ENCODE measurements around the gene NPY4R2. TPM values are rescaled to one million over a fixed set of nuclear protein-coding genes. Genes with fewer than 3 reads are reported as not detected.
"Not testable (repeated sequence)": the region's sequence is repeated elsewhere in the genome, so short reads cannot be mapped to it uniquely, and the experiment has no call there.

NPY4R2 gene
- total and polyA plus RNA-seq, 7 experiments from 2014 or later, result not detected

DNA sequence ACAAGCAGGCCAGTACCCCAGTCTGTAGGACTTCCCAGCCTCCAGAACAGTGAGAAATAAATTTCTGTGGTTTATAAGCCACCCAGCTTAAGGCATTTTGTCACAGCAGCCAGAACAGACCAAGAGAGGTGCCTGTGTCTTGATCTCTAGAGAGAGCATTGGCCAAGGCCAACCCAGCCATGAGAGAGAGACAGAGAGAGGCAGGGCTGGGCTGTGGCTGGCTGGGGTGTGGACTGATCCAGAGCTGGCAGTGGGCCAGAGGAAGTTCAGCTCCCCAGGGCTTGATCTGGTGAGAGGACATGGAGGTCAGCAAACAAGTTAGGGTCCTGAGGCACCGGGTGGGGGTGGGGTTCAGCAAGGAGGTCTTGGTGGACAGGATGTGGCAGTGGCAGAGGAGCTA, 14.4 kb downstream of the NPY4R2 start:
- H3K27me3 Mint-ChIP-seq; H3K9me3 ChIP-seq (ENCODE audit: control insufficient read depth in 2 of 3, low read length in 3 of 3); H3K27ac Mint-ChIP-seq; H3K36me3 ChIP-seq (ENCODE audit: control insufficient read depth in 2 of 3, insufficient read depth in 3 of 3, low read length in 3 of 3); intact Hi-C loops (cut with micrococcal nuclease); ATAC-seq; H3K36me3 Mint-ChIP-seq; H3K27me3 ChIP-seq (ENCODE audit: control insufficient read depth in 2 of 2, insufficient read depth in 2 of 2, low read length in 2 of 2); POLR2A ChIA-PET; H3K4me3 ChIP-seq (ENCODE audit: low read length); H3K4me1 ChIP-seq (ENCODE audit: control insufficient read depth in 2 of 2, insufficient read depth in 2 of 2, low read length in 2 of 2); DNase-seq; H3K4me3 Mint-ChIP-seq; CTCF ChIA-PET; H3K9me3 Mint-ChIP-seq; H3K27ac ChIP-seq (ENCODE audit: low read depth, low read length); H3K4me1 Mint-ChIP-seq: not testable (repeated sequence)

DNA sequence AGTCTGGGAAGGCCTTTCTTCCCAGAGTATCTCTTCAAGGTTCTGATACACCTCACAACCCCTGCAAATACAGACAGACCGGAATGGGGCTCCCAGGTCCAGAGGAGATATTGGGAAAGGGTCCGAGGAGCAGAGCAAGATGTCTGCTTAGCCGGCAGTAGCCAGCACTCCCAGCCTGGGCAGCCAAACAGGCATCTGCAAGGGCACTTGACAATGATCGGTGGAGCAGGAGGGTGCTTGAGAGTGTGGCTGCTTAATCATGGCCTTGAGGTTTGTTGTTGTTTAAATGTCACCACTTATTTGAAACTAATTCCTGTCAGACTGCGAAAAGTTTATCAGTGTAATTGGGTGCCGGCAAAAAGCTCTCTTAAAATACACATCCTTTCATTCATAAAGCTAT, 15.0 kb downstream of the NPY4R2 start:
- H3K27ac Mint-ChIP-seq; POLR2A ChIA-PET; CTCF ChIA-PET; ATAC-seq; H3K9me3 ChIP-seq (ENCODE audit: control insufficient read depth in 2 of 3, low read length in 3 of 3); H3K27me3 ChIP-seq (ENCODE audit: control insufficient read depth in 2 of 2, insufficient read depth in 2 of 2, low read length in 2 of 2); H3K4me1 ChIP-seq (ENCODE audit: control insufficient read depth in 2 of 2, insufficient read depth in 2 of 2, low read length in 2 of 2); H3K36me3 Mint-ChIP-seq; H3K4me3 ChIP-seq (ENCODE audit: low read length); H3K4me3 Mint-ChIP-seq; H3K9me3 Mint-ChIP-seq; DNase-seq; H3K4me1 Mint-ChIP-seq; intact Hi-C loops (cut with micrococcal nuclease); H3K27ac ChIP-seq (ENCODE audit: low read depth, low read length); H3K27me3 Mint-ChIP-seq; H3K36me3 ChIP-seq (ENCODE audit: control insufficient read depth in 2 of 3, insufficient read depth in 3 of 3, low read length in 3 of 3): not testable (repeated sequence)

DNA sequence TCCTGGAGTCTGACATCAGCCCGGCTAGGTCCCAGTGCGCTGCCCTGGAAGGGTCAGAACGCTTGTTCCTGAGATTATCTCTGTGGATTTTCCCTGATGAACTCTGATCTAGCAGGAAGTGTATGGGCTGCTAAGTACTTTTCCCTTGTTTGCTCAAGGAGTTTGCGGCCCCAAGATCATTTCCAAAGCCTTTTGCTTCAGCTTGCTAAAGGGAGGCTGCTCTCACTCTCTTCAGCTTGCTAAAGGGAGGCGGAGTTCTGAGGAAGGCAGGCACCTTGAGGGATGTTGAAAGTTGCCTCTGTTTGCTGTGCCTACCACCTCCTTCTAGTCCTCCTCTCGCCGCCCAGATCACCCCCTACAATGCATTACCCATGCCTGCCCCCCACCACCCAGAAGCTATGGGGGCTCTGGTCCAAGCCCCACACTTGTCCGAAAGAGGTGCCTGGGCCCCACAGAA, 18.3 kb downstream of the NPY4R2 start:
- H3K9me3 ChIP-seq (ENCODE audit: control insufficient read depth in 2 of 3, low read length in 3 of 3); H3K4me3 Mint-ChIP-seq; DNase-seq; H3K9me3 Mint-ChIP-seq; H3K36me3 ChIP-seq (ENCODE audit: control insufficient read depth in 2 of 3, insufficient read depth in 3 of 3, low read length in 3 of 3); H3K27me3 ChIP-seq (ENCODE audit: control insufficient read depth in 2 of 2, insufficient read depth in 2 of 2, low read length in 2 of 2); intact Hi-C loops (cut with micrococcal nuclease); H3K27me3 Mint-ChIP-seq; H3K4me3 ChIP-seq (ENCODE audit: low read length); H3K4me1 ChIP-seq (ENCODE audit: control insufficient read depth in 2 of 2, insufficient read depth in 2 of 2, low read length in 2 of 2); CTCF ChIA-PET; ATAC-seq; POLR2A ChIA-PET; H3K36me3 Mint-ChIP-seq; H3K4me1 Mint-ChIP-seq; H3K27ac Mint-ChIP-seq; H3K27ac ChIP-seq (ENCODE audit: low read depth, low read length): not testable (repeated sequence)

DNA sequence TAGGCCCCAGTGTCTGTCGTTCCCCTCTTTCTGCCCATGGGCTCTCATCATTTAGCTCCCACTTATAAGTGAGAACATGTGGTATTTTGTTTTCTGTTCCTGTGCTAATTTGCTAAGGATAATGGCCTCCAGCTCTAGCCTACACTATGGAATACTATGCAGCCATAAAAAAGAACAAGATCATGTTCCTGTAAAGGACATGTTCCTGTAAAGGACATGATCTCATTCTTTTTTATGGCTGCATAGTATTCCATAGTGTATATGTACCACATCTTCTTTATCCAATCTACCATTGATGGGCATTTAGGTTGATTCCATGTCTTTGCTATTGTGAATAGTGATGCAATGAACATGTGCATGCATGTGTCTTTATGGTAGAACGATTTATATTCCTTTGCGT, 19.2 kb downstream of the NPY4R2 start:
- H3K36me3 ChIP-seq (ENCODE audit: control insufficient read depth in 2 of 3, insufficient read depth in 3 of 3, low read length in 3 of 3); H3K27me3 ChIP-seq (ENCODE audit: control insufficient read depth in 2 of 2, insufficient read depth in 2 of 2, low read length in 2 of 2); DNase-seq; H3K4me1 ChIP-seq (ENCODE audit: control insufficient read depth in 2 of 2, insufficient read depth in 2 of 2, low read length in 2 of 2); H3K27me3 Mint-ChIP-seq; POLR2A ChIA-PET; CTCF ChIA-PET; H3K4me3 ChIP-seq (ENCODE audit: low read length); H3K4me3 Mint-ChIP-seq; H3K4me1 Mint-ChIP-seq; H3K27ac ChIP-seq (ENCODE audit: low read depth, low read length); H3K27ac Mint-ChIP-seq; H3K36me3 Mint-ChIP-seq; ATAC-seq; intact Hi-C loops (cut with micrococcal nuclease); H3K9me3 ChIP-seq (ENCODE audit: control insufficient read depth in 2 of 3, low read length in 3 of 3); H3K9me3 Mint-ChIP-seq: not testable (repeated sequence)

DNA sequence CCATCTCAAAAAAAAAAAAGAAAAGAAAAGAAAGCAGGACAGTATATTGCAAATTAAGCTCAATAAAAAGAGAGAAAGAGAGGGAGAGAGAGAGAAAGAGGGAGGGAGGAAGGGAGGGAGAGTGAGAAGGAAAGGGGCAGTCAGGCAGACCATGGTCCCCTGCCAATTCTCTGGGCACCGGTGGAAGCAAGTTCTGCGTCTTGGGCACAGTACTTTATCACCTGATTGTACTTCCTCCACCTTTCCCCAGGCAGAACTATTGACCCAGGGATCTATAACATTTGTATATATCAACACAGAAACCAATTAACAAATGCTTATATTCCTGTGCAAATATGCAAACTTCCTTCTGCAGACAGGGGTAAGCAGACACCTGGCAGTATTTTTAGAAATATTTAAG, 22.4 kb downstream of the NPY4R2 start:
- H3K4me3 Mint-ChIP-seq; H3K4me3 ChIP-seq (ENCODE audit: low read length); DNase-seq; H3K9me3 Mint-ChIP-seq; H3K4me1 ChIP-seq (ENCODE audit: control insufficient read depth in 2 of 2, insufficient read depth in 2 of 2, low read length in 2 of 2); ATAC-seq; intact Hi-C loops (cut with micrococcal nuclease); H3K36me3 ChIP-seq (ENCODE audit: control insufficient read depth in 2 of 3, insufficient read depth in 3 of 3, low read length in 3 of 3); CTCF ChIA-PET; H3K4me1 Mint-ChIP-seq; H3K27ac Mint-ChIP-seq; POLR2A ChIA-PET; H3K9me3 ChIP-seq (ENCODE audit: control insufficient read depth in 2 of 3, low read length in 3 of 3); H3K27me3 ChIP-seq (ENCODE audit: control insufficient read depth in 2 of 2, insufficient read depth in 2 of 2, low read length in 2 of 2); H3K36me3 Mint-ChIP-seq; H3K27ac ChIP-seq (ENCODE audit: low read depth, low read length); H3K27me3 Mint-ChIP-seq: not testable (repeated sequence)

DNA sequence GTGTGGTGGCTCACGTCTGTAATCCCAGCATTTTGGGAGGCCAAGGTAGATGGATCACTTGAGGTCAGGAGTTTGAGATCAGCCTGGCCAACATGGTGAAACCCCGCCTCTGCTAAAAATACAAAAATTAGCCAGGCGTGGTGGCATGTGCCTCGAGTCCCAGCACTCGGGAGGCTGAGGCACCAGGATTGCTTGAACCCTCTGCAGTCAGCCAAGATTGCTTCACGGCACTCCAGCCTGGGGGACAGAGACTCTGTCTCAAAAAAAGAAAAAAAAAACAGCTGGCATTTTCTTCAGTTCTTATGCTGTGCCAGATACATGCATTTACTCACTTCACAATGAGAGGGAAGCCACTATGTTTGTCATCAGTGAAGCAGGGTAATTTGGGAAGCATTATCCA, 22.9 kb downstream of the NPY4R2 start:
- DNase-seq; H3K9me3 Mint-ChIP-seq; H3K4me1 ChIP-seq (ENCODE audit: control insufficient read depth in 2 of 2, insufficient read depth in 2 of 2, low read length in 2 of 2); H3K27me3 Mint-ChIP-seq; H3K27ac Mint-ChIP-seq; H3K9me3 ChIP-seq (ENCODE audit: control insufficient read depth in 2 of 3, low read length in 3 of 3); H3K27ac ChIP-seq (ENCODE audit: low read depth, low read length); CTCF ChIA-PET; POLR2A ChIA-PET; H3K27me3 ChIP-seq (ENCODE audit: control insufficient read depth in 2 of 2, insufficient read depth in 2 of 2, low read length in 2 of 2); H3K4me3 ChIP-seq (ENCODE audit: low read length); intact Hi-C loops (cut with micrococcal nuclease); H3K4me1 Mint-ChIP-seq; H3K36me3 ChIP-seq (ENCODE audit: control insufficient read depth in 2 of 3, insufficient read depth in 3 of 3, low read length in 3 of 3); ATAC-seq; H3K36me3 Mint-ChIP-seq; H3K4me3 Mint-ChIP-seq: not testable (repeated sequence)

DNA sequence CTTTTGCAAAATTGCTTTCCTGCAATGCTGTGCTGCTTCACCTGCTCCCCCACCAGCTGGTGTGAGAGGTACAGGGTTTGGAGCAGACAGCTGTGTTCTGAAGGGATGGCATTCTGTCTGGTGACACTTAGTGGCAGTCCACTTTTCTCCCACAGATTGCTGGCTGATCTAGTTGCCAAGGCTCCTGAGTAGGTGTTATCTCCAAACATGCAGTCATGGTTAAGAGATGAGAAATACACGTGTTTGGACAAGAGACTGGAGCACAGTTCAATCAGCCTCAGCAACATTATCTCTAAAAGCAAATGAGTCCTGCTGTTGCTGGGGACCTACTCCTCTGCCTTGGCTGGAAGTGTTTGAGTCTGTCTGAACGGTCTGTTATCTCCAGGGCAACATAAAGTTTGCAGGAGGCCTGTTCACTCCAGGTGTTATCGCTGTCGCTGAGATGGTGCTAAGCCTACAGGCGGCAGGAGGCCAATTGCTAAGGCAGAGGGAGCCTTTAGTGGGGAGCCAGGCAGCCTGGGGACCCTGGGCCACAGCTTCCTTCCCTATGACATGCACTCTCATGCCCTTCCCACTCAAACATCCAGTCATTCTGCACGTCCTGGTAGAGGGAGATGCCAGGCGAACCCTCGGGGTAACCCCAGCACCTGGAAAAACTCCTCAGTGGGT, 24.0 kb downstream of the NPY4R2 start:
- H3K27me3 Mint-ChIP-seq; ATAC-seq; intact Hi-C loops (cut with micrococcal nuclease); POLR2A ChIA-PET; H3K4me3 Mint-ChIP-seq; H3K4me1 Mint-ChIP-seq; H3K27ac Mint-ChIP-seq; H3K9me3 ChIP-seq (ENCODE audit: control insufficient read depth in 2 of 3, low read length in 3 of 3); H3K4me3 ChIP-seq (ENCODE audit: low read length); DNase-seq; H3K27ac ChIP-seq (ENCODE audit: low read depth, low read length); H3K9me3 Mint-ChIP-seq; H3K4me1 ChIP-seq (ENCODE audit: control insufficient read depth in 2 of 2, insufficient read depth in 2 of 2, low read length in 2 of 2); CTCF ChIA-PET; H3K27me3 ChIP-seq (ENCODE audit: control insufficient read depth in 2 of 2, insufficient read depth in 2 of 2, low read length in 2 of 2); H3K36me3 Mint-ChIP-seq; H3K36me3 ChIP-seq (ENCODE audit: control insufficient read depth in 2 of 3, insufficient read depth in 3 of 3, low read length in 3 of 3): not testable (repeated sequence)

Measured in naive thymus-derived CD4-positive, alpha-beta T cell (primary cell).